Bronchial epithelial cell (primary cell): ENCODE data around the gene SYNPR. TPM values are rescaled to one million over a fixed set of nuclear protein-coding genes. Genes with fewer than 3 reads are reported as not detected.
"Not testable (repeated sequence)": the region's sequence is repeated elsewhere in the genome, so short reads cannot be mapped to it uniquely, and the experiment has no call there.

Experiments
- DNase-seq: peaks from one replicate; pipeline ENCODE4 v3.0.0-alpha.2; 2010; ENCODE audit warnings: low read depth
- FAIRE-seq: peaks from 2 replicates; lab custom pipeline; 2011; peaks lifted over from hg19 to GRCh38; lab: Jason Lieb, UNC
- H3K27me3 ChIP-seq: 2 replicates; pipeline ENCODE4 v1.5.1; 2011; ENCODE audit warnings: low read length; ENCODE audit not compliant: control insufficient read depth, insufficient read depth
- H3K36me3 ChIP-seq: 2 replicates; pipeline ENCODE4 v1.5.1; 2011; ENCODE audit warnings: low read length; ENCODE audit not compliant: control insufficient read depth, insufficient read depth
- H3K4me3 ChIP-seq: 2 replicates; pipeline ENCODE4 v1.5.1; 2011; ENCODE audit warnings: mild to moderate bottlenecking, low read depth, low read length, control low read depth
- CTCF ChIP-seq: IDR thresholded peaks from 2 replicates; pipeline ENCODE4 v1.5.1; 2011; ENCODE audit warnings: mild to moderate bottlenecking, moderate library complexity, low read length, control low read depth, inconsistent platforms; ENCODE audit not compliant: insufficient read depth, severe bottlenecking
- total RNA-seq: library from RNA; depleted of rRNA; stranded (reverse); fragments of >200 nt; gene quantifications from 2 replicates; pipeline ENCODE4 v1.2.1, GENCODE V29; 2014

SYNPR gene
- total RNA-seq, 1 donor from 2014 or later: not detected

GRCh38 chr3:63644212-63644797, 366.2 kb downstream of the SYNPR start:
- TF ChIP-seq CTCF: no peak
- DNase-seq: no peak
- Histone ChIP-seq H3K27me3 (peaks cover 2% of the 10 kb centered on the region), H3K36me3 (no peaks in the 10 kb centered on the region), H3K4me3 (no peak overlapping the region)
- FAIRE-seq: no peak

DNA sequence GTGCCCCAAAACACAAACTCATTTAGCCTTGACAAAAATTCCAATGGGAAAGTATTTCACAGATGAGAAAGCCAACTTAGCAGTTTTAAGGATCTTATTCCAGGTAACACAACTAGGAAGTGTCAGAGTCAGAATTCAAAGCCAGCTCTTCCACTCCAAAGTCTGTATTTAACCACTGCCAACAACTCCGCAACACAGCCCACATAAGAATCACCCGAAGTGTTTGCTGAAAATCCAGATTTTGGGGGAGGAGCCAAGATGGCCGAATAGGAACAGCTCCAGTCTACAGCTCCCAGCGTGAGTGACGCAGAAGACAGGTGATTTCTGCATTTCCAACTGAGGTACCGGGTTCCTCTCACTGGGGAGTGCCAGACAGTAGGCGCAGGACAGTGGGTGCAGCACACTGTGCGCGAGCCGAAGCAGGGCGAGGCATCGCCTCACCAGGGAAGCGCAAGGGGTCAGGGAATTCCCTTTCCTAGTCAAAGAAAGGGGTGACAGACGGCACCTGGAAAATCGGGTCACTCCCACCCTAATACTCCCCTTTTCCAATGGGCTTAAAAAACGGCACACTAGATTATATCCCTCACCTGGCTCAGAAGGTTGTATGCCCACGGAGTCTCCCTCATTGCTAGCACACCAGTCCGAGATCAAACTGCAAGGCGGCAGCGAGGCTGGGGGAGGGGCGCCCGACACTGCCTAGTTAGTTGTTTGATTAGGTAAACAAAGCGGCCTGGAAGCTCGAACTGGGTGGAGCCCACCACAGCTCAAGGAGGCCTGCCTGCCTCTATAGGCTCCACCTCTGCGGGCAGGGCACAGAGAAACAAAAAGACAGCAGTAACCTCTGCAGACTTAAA, 367.0 kb downstream of the SYNPR start:
- FAIRE-seq, H3K4me3 ChIP-seq, DNase-seq: not testable (repeated sequence)

DNA sequence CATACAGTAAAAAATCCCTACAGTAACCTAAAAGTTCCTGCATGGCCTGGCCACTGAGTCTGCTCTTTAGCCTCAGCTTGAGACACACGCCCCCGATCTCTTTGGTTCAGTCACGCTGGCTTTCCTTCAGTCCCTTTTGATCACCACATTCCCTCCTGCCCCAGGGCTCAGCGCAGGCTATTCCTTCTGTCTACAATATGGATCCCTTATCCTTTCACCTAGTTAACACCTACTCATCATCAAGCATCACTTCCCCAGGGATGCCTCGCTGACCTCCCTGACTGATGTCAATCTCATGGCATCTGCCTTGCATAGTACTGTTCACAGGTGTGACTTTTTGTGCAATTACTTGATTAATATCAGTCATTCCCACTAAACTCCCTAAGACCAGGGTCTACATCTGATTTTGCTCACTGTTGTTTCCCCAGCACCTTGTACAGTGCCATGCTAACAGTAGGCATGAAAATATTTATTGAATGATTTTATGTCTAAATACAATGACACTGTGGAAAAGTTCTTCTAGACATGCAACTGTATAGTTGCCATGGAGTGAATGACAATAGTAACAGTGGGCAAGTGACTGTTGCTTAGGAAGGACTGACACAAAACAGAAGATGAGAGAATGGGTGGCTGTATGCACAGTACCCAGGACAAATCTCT, 374.1 kb downstream of the SYNPR start, which contains the start of gene SNTN:
Gene SNTN (plus strand): TSS at position 610 of the 660 bp plus-strand sequence. CDS start 13 bp downstream, at position 623.
- H3K36me3 ChIP-seq: no peaks in the 10 kb centered on the region
- no peak for DNase-seq
- H3K27me3 ChIP-seq: no peaks in the 10 kb centered on the region
- TF ChIP-seq CTCF: no peak
- no peak within 1 kb of the TSS for H3K4me3 ChIP-seq
- no peak for FAIRE-seq

More for the DNA sequence above, 367.0 kb downstream of the SYNPR start:
- H3K36me3 ChIP-seq, H3K27me3 ChIP-seq: not testable (repeated sequence)

DNA sequence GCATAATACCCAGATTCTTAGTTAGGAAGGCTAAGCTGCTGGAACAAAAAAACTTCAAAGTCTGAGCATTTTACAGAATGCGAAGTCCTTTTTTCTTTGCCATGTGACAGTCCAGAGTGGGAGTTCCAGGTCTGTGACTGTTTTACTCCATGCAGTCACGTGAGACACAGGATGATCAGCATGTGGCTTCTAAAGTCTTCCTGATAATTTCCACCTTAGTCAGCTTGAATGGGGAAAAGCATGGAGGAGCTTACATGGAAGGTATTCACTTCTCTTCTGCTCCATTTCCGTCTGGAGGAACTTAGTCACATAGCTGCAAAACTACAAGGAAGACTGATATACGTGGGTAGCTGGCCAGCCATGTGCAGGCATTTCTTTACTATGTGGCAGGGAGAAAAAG, 376.1 kb downstream of the SYNPR start:
- FAIRE-seq (no peak), DNase-seq (no peak)
- Histone ChIP-seq H3K36me3 (no peaks in the 10 kb centered on the region), H3K4me3 (no peak overlapping the region), H3K27me3 (no peaks in the 10 kb centered on the region)
- no peak for TF ChIP-seq CTCF

GRCh38 chr3:63654931-63655330, 376.8 kb downstream of the SYNPR start:
- no peak for DNase-seq
- no peak for TF ChIP-seq CTCF
- no peaks in the 10 kb centered on the region for H3K36me3 ChIP-seq

GRCh38 chr3:63655519-63655918, 377.4 kb downstream of the SYNPR start:
- DNase-seq (no peak), FAIRE-seq (no peak)
- no peak for TF ChIP-seq CTCF
- Histone ChIP-seq H3K27me3 (no peaks in the 10 kb centered on the region), H3K4me3 (no peak overlapping the region), H3K36me3 (no peaks in the 10 kb centered on the region)

More at GRCh38 chr3:63654931-63655330, 376.8 kb downstream of the SYNPR start:
- Histone ChIP-seq H3K4me3 (no peak overlapping the region), H3K27me3 (no peaks in the 10 kb centered on the region)
- no peak for FAIRE-seq
